ENCODE data around the gene ROR2. TPM values are rescaled to one million over a fixed set of nuclear protein-coding genes. Genes with fewer than 3 reads are reported as not detected.

The ROR2 gene
- polyA plus RNA-seq, 4 donors, result 0.54 to 5.6 (median 3.2) TPM; not detected in 1

- 67 to 81% (median 73%) methylated on average over 3 of the region's 3 CpGs for WGBS, 3 donors
- Histone ChIP-seq H3K4me1 (ENCODE audit: control insufficient read depth in 3 of 3, insufficient read depth in 2 of 3, low read depth in 1 of 3, low read length in 2 of 3) (no peaks in the 10 kb centered on the region), H3K27ac (ENCODE audit: low read depth in 1 of 3, low read length in 2 of 3) (no peak overlapping the region), H3K4me3 (ENCODE audit: low read depth in 1 of 3, low read length in 3 of 3) (no peak overlapping the region), H3K9me3 (ENCODE audit: control insufficient read depth in 2 of 2, insufficient read depth in 1 of 2, low read depth in 1 of 2, low read length in 1 of 2) (no peaks in the 10 kb centered on the region), H3K36me3 (ENCODE audit: control insufficient read depth in 3 of 3, insufficient read depth in 2 of 3, low read depth in 1 of 3, low read length in 3 of 3) (no peaks in the 10 kb centered on the region), H3K27me3 (ENCODE audit: control insufficient read depth in 3 of 3, insufficient read depth in 3 of 3, low read length in 3 of 3) (no peaks in the 10 kb centered on the region)
- DNase-seq (no peak), FAIRE-seq (no peak)
Observed at GRCh38 chr9:91698266-91698665, 251.8 kb downstream of the ROR2 start.

- Histone ChIP-seq H3K36me3 (ENCODE audit: control insufficient read depth in 3 of 3, insufficient read depth in 2 of 3, low read depth in 1 of 3, low read length in 3 of 3) (no peaks in the 10 kb centered on the region), H3K27ac (ENCODE audit: low read depth in 1 of 3, low read length in 2 of 3) (no peak overlapping the region), H3K9me3 (ENCODE audit: control insufficient read depth in 2 of 2, insufficient read depth in 1 of 2, low read depth in 1 of 2, low read length in 1 of 2) (no peaks in the 10 kb centered on the region), H3K4me1 (ENCODE audit: control insufficient read depth in 3 of 3, insufficient read depth in 2 of 3, low read depth in 1 of 3, low read length in 2 of 3) (no peaks in the 10 kb centered on the region), H3K27me3 (ENCODE audit: control insufficient read depth in 3 of 3, insufficient read depth in 3 of 3, low read length in 3 of 3) (no peaks in the 10 kb centered on the region), H3K4me3 (ENCODE audit: low read depth in 1 of 3, low read length in 3 of 3) (no peak overlapping the region)
- 90 to 97% (median 92%) methylated on average over 6 to 7 of the region's 7 CpGs for WGBS, 3 donors
- no peak for FAIRE-seq
- DNase-seq, result no peak
Observed at GRCh38 chr9:91697201-91697600, 252.8 kb downstream of the ROR2 start.

GRCh38 chr9:91694081-91694870 is 255.8 kb downstream of the ROR2 start:
- Histone ChIP-seq H3K27me3 (ENCODE audit: control insufficient read depth in 3 of 3, insufficient read depth in 3 of 3, low read length in 3 of 3) (no peaks in the 10 kb centered on the region), H3K4me1 (ENCODE audit: control insufficient read depth in 3 of 3, insufficient read depth in 2 of 3, low read depth in 1 of 3, low read length in 2 of 3) (no peaks in the 10 kb centered on the region), H3K4me3 (ENCODE audit: low read depth in 1 of 3, low read length in 3 of 3) (no peak overlapping the region), H3K36me3 (ENCODE audit: control insufficient read depth in 3 of 3, insufficient read depth in 2 of 3, low read depth in 1 of 3, low read length in 3 of 3) (no peaks in the 10 kb centered on the region), H3K27ac (ENCODE audit: low read depth in 1 of 3, low read length in 2 of 3) (no peak overlapping the region), H3K9me3 (ENCODE audit: control insufficient read depth in 2 of 2, insufficient read depth in 1 of 2, low read depth in 1 of 2, low read length in 1 of 2) (no peaks in the 10 kb centered on the region)
- FAIRE-seq (no peak), DNase-seq (no peak)
- WGBS, 3 donors, result 58 to 76% (median 65%) methylated on average over 6 of the region's 6 CpGs

DNA sequence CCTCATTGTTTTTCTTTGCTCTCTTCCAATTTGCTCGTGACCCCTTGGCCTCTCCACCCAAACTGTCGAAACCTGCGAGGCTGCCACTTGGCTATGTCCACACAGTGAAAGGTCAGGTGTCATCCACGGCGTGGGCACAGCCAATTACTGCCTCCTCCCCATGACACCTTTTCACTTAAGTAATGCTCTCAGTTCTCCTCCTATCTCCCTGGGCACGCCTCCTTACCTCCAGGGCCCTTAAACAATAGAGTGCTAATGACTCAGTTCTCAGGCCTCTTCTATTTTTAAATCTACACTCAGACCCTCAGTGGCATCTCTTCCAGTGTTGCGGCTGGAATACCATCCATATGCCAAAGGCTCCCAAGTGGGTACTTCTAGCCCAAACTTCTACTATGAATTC is 256.8 kb downstream of the ROR2 start:
- FAIRE-seq, result no peak
- no peak for DNase-seq
- no peak overlapping the region for H3K4me3 ChIP-seq (ENCODE audit: low read depth in 1 of 3, low read length in 3 of 3)
- H3K9me3 ChIP-seq (ENCODE audit: control insufficient read depth in 2 of 2, insufficient read depth in 1 of 2, low read depth in 1 of 2, low read length in 1 of 2), result no peaks in the 10 kb centered on the region
- no peaks in the 10 kb centered on the region for H3K36me3 ChIP-seq (ENCODE audit: control insufficient read depth in 3 of 3, insufficient read depth in 2 of 3, low read depth in 1 of 3, low read length in 3 of 3)
- 69 to 77% (median 75%) methylated on average over 7 of the region's 7 CpGs for WGBS, 3 donors
- no peak overlapping the region for H3K27ac ChIP-seq (ENCODE audit: low read depth in 1 of 3, low read length in 2 of 3)
- no peaks in the 10 kb centered on the region for H3K4me1 ChIP-seq (ENCODE audit: control insufficient read depth in 3 of 3, insufficient read depth in 2 of 3, low read depth in 1 of 3, low read length in 2 of 3)
- H3K27me3 ChIP-seq (ENCODE audit: control insufficient read depth in 3 of 3, insufficient read depth in 3 of 3, low read length in 3 of 3), result no peaks in the 10 kb centered on the region

GRCh38 chr9:91690540-91691249 is 259.3 kb downstream of the ROR2 start:
- DNase-seq, result peak in 1 of 2 donors; percentile 10
- no peaks in the 10 kb centered on the region for H3K9me3 ChIP-seq (ENCODE audit: control insufficient read depth in 2 of 2, insufficient read depth in 1 of 2, low read depth in 1 of 2, low read length in 1 of 2)

DNA sequence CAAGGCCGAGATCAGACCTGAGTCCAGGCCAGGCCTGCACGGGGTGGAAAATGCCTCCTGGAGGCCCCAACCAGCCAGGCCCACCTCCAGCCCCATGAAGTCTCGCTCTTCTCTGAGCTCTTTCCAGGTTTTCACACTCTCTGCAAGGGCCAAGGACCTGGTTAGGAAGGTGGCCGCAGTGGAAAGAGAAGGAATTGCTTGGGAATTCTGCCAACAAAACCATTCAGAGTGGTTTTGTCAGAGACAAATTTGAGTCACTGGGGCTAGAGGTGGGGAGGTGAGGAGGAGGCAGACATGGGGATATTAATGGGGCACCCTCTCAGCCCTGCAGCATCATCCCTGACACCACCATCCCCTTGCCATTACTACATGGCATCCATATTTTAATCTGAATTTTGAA is 261.0 kb downstream of the ROR2 start:
- Histone ChIP-seq H3K4me3 (ENCODE audit: low read depth in 1 of 3, low read length in 3 of 3) (no peak overlapping the region), H3K36me3 (ENCODE audit: control insufficient read depth in 3 of 3, insufficient read depth in 2 of 3, low read depth in 1 of 3, low read length in 3 of 3) (no peaks in the 10 kb centered on the region), H3K27me3 (ENCODE audit: control insufficient read depth in 3 of 3, insufficient read depth in 3 of 3, low read length in 3 of 3) (no peaks in the 10 kb centered on the region), H3K9me3 (ENCODE audit: control insufficient read depth in 2 of 2, insufficient read depth in 1 of 2, low read depth in 1 of 2, low read length in 1 of 2) (no peaks in the 10 kb centered on the region), H3K27ac (ENCODE audit: low read depth in 1 of 3, low read length in 2 of 3) (no peak overlapping the region), H3K4me1 (ENCODE audit: control insufficient read depth in 3 of 3, insufficient read depth in 2 of 3, low read depth in 1 of 3, low read length in 2 of 3) (no peaks in the 10 kb centered on the region)
- FAIRE-seq (no peak), DNase-seq (no peak)
- 83 to 94% (median 86%) methylated on average over 4 of the region's 4 CpGs for WGBS, 3 donors

More at GRCh38 chr9:91690540-91691249, 259.3 kb downstream of the ROR2 start:
- H3K4me1 ChIP-seq (ENCODE audit: control insufficient read depth in 3 of 3, insufficient read depth in 2 of 3, low read depth in 1 of 3, low read length in 2 of 3), result no peaks in the 10 kb centered on the region
- no peaks in the 10 kb centered on the region for H3K36me3 ChIP-seq (ENCODE audit: control insufficient read depth in 3 of 3, insufficient read depth in 2 of 3, low read depth in 1 of 3, low read length in 3 of 3)
- H3K27me3 ChIP-seq (ENCODE audit: control insufficient read depth in 3 of 3, insufficient read depth in 3 of 3, low read length in 3 of 3), result no peaks in the 10 kb centered on the region
- no peak overlapping the region for H3K27ac ChIP-seq (ENCODE audit: low read depth in 1 of 3, low read length in 2 of 3)
- H3K4me3 ChIP-seq (ENCODE audit: low read depth in 1 of 3, low read length in 3 of 3), result no peak overlapping the region
- WGBS, 3 donors, result 67 to 73% (median 69%) methylated on average over 5 of the region's 5 CpGs
- no peak for FAIRE-seq

DNA sequence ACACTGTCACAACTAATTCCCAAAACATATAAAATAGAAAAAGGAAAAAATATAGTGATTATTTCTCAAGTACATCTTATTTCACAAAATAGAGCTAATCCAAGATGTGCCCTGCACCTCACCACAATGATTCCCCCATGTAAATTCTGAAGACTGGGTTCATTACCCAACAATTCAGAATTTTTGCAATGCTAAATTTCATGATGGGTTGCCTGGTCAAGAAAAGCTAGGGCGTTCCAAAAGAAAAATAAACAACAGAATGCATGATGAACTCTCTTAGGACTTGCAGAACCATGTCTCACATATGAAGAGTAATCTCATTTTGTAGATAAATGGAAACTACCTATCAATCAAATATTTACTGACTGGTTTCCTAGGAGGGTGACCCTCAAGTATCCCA is 266.8 kb downstream of the ROR2 start:
- Histone ChIP-seq H3K9me3 (ENCODE audit: control insufficient read depth in 2 of 2, insufficient read depth in 1 of 2, low read depth in 1 of 2, low read length in 1 of 2) (no peaks in the 10 kb centered on the region), H3K27ac (ENCODE audit: low read depth in 1 of 3, low read length in 2 of 3) (no peak overlapping the region), H3K36me3 (ENCODE audit: control insufficient read depth in 3 of 3, insufficient read depth in 2 of 3, low read depth in 1 of 3, low read length in 3 of 3) (no peaks in the 10 kb centered on the region), H3K4me3 (ENCODE audit: low read depth in 1 of 3, low read length in 3 of 3) (no peak overlapping the region), H3K4me1 (ENCODE audit: control insufficient read depth in 3 of 3, insufficient read depth in 2 of 3, low read depth in 1 of 3, low read length in 2 of 3) (no peaks in the 10 kb centered on the region), H3K27me3 (ENCODE audit: control insufficient read depth in 3 of 3, insufficient read depth in 3 of 3, low read length in 3 of 3) (no peaks in the 10 kb centered on the region)
- DNase-seq, result no peak
- WGBS, 3 donors, result 56 to 85% (median 57%) methylated on average over 1 of the region's 1 CpG
- FAIRE-seq, result no peak

DNA sequence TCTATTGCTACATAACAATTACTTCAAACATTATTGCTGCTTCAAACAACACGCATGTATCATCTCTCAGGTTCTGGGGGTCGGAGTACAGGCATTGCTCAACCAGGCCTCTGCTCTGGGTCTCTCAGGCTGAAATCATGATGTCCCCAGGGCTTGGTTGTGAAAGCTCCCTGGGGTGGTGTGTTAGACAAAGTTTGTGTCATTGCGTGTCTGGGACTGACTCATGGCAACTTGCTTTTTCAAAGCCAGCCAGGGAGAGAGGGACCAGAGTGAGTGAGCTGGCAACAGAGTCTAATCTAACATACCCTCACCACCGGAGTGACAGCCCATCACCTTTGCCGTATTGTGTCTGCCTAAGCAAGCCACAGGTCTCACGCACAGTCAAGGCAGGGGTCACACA is 267.2 kb downstream of the ROR2 start:
- Histone ChIP-seq H3K4me1 (ENCODE audit: control insufficient read depth in 3 of 3, insufficient read depth in 2 of 3, low read depth in 1 of 3, low read length in 2 of 3) (no peaks in the 10 kb centered on the region), H3K9me3 (ENCODE audit: control insufficient read depth in 2 of 2, insufficient read depth in 1 of 2, low read depth in 1 of 2, low read length in 1 of 2) (no peaks in the 10 kb centered on the region), H3K27me3 (ENCODE audit: control insufficient read depth in 3 of 3, insufficient read depth in 3 of 3, low read length in 3 of 3) (no peaks in the 10 kb centered on the region), H3K4me3 (ENCODE audit: low read depth in 1 of 3, low read length in 3 of 3) (no peak overlapping the region), H3K27ac (ENCODE audit: low read depth in 1 of 3, low read length in 2 of 3) (no peak overlapping the region), H3K36me3 (ENCODE audit: control insufficient read depth in 3 of 3, insufficient read depth in 2 of 3, low read depth in 1 of 3, low read length in 3 of 3) (no peaks in the 10 kb centered on the region)
- DNase-seq (peak in 1 of 2 donors; percentile 17), FAIRE-seq (no peak)
- 74 to 85% (median 79%) methylated on average over 6 of the region's 6 CpGs for WGBS, 3 donors

All from small intestine (tissue), 7 donors.